Subcutaneous adipose tissue (tissue), 4 donors: ENCODE data around the gene KCNIP1. TPM values are rescaled to one million over a fixed set of nuclear protein-coding genes. Genes with fewer than 3 reads are reported as not detected.

Source experiments
- total RNA-seq, 4 donors: library from RNA; depleted of rRNA; stranded (reverse); fragments of >200 nt; gene quantifications; one replicate each; pipeline ENCODE4 v1.1.0, GENCODE V29; 2016
- TF ChIP-seq, protein P1 (sequence below): fragments of 450-650 bp; IDR thresholded peaks from one replicate; pipeline ENCODE4 v1.5.1; 2016; ENCODE audit warnings: low read depth, mild to moderate bottlenecking, control low read depth, antibody characterized with exemption, moderate library complexity

Gene KCNIP1
- total RNA-seq, 4 donors from 2014 or later, result 6.4 TPM; not detected in 3

DNA sequence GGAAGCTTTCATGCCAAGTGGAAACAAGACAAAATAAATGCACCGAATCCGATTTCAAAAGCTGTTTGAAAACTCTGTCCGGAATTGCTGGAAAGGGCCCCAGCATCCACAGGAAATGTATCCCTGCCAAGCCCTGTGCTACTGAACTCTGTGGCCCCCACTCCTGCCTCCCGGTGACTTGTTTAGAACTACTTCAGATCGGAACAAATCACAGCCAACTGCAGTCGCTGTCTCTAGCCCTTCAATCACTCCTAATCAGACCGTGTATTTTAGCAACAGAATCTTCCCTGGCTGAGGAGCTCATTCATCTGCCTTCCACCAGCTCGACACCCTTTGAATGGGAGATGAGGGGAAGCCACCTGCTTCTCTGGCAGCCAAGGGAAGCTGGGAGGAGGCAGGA is 94.1 kb downstream of the KCNIP1 start:
- TF ChIP-seq, protein P1, sequence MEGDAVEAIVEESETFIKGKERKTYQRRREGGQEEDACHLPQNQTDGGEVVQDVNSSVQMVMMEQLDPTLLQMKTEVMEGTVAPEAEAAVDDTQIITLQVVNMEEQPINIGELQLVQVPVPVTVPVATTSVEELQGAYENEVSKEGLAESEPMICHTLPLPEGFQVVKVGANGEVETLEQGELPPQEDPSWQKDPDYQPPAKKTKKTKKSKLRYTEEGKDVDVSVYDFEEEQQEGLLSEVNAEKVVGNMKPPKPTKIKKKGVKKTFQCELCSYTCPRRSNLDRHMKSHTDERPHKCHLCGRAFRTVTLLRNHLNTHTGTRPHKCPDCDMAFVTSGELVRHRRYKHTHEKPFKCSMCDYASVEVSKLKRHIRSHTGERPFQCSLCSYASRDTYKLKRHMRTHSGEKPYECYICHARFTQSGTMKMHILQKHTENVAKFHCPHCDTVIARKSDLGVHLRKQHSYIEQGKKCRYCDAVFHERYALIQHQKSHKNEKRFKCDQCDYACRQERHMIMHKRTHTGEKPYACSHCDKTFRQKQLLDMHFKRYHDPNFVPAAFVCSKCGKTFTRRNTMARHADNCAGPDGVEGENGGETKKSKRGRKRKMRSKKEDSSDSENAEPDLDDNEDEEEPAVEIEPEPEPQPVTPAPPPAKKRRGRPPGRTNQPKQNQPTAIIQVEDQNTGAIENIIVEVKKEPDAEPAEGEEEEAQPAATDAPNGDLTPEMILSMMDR, result no peak

DNA sequence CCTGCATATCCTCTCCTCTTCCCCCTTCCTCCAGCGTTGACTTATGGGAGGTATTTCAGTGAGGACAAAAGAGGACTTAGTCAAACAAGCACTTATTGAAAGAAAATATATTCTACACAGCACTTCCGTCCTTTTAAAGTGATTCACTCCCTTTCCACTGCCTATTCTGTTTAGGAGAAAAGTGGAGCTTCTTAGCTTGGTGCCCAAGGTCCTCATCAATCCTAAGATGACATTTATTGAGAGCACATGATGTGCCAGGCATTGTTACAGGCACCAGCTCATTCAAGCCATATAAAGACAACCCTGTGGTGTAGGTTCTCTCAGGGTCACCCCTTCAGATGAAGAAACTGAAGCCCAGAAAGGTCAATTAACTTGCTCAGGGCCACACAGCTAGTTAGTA is 95.9 kb downstream of the KCNIP1 start:
- TF ChIP-seq, protein P1, result no peak

DNA sequence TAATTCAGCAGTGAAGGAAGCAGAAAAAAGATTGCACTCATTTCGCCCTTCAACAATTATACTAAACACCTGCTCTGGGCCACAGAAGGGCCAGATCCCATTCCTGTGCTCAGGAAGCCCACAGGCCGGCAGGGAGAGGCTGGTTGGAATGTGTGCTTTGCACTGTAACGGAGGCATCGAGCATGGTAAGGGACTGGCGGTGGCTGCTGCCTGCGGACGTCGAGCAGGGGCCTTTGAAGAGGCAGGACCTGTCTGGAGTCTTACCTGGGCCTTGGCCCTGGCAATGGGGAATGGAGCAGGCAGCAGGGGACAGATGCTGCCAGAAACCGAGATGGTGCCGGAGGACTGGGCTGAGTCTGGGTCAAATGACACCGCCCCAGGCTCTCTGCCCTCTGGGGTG is 97.8 kb downstream of the KCNIP1 start:
- TF ChIP-seq, protein P1, result no peak

DNA sequence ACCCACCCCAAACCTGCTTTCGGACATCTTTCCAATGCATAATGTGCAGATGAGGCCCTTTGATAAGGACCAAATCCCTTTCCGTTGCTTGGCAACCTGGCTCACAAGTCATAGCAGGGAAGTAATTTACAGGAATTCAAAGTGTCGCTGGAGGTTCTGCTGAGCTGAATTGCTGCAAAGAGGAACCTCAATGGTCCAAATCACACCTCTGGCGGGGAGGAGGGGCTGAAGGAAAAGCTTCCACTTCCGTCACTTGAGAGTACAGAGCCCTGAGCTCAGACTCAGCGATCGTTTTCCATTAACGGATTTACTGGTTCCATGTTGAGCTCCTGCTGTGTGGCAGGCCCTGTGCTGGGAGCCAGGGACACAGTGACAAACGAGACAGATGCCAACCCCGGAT is 99.3 kb downstream of the KCNIP1 start:
- TF ChIP-seq, protein P1, result no peak

DNA sequence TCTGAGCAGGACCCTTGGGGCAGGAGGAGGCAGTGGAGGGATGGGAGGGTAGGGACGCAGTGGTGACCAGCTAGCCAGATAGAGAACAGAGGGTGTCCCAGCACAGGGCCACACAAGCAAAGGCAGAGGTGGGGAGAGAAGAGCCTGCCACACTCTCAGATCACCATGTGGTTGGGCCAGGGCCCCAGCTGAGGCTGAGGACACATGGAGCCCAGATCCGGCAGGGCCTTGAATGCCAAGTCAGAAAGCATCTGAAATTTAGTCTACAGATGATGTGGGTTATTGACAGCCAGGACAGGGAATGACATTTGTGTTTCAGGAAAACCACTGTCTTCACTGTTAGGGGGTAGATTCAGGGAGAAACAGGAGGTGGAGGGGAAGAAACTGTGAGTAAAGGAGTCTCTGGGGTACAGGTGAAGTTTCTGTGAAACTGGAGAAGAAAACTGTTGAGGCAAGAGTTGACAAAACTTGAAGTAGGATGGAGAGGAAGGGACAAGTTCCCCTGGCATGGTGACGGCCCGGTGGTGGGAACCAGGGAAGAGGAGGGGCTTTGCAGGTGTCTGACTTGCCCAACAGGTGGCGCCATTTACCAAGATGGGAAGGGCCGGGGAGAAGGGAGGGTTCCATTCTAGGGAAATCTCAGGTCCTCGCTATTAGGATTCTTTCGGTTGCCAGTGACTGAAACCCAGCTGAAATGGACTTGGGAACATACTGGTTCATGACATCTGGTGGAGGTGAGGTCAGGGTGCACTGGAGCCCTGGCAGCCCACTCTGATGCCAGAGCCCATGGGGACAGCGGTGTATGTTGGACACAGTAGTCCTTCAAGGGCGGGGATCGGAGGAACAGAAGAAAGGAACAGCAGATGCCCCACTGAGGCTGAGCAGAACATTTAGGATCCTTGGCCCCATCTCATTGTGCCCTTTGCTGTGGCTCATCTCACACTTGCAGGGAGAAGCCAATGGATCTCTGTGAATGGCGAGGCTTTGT is 100.1 kb downstream of the KCNIP1 start:
- TF ChIP-seq, protein P1, result no peak

DNA sequence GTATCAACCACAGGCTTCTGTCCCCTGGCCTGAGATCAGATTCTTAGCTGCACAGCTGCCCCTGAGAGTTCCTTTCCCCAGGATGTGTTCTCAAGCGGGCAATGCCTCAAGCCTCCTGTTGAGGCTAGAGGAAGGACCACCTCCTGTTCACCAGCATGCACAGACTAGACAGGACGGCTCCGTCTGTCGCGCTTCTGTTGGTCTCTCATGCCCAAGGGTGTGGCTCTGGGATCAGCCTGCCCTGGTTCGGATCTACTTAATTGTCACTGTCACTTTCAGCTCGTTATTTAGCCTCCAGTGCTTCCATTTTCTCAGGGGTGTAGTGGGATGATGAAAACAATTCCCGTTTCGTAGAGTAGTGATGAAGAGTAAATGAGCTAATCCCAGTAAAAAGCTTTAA is 103.1 kb downstream of the KCNIP1 start:
- TF ChIP-seq, protein P1, result no peak

DNA sequence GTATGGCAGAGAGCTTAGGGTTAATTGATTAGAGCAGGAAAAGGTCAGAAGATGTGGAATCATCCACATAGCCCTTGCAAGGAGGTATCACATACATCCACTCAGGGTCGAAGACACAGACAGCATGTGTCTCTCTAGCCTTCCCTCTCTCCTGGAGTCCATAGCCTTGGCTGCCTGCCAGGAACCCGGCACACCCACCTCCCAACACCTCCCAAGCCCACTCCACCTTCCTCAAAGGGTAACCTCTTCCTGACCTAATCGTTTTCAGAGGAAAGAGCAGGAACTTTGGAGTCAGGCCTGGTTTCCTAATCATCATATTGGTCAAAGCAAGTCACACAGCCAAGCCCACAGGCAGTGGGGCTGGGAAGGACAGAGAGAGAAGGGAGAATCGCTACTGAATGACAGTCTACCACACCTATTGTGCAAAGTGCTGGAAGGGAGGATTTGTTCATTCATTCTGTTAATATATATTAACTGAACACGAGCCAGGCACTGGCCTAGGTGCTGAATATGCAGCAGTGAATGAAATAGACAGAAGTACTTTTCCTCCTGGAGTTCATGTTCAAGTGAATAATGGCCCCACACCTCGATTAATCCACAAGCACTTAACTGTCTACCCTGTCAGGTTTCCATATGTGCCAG is 107.8 kb downstream of the KCNIP1 start:
- TF ChIP-seq, protein P1, result no peak
